Lower lobe of right lung (tissue), 2 donors: ENCODE results near the gene PTBP2. TPM values are rescaled to one million over a fixed set of nuclear protein-coding genes. Genes with fewer than 3 reads are reported as not detected.

Source experiments
- ATAC-seq, 2 donors: fragments of 200-7000 bp; cut with Tn5 transposase; one replicate each; pipeline ENCODE4 v1.9.1; 2020 to 2022; ENCODE audit warnings: mild to moderate bottlenecking in 2 of 2, moderate library complexity in 2 of 2
- DNase-seq: peaks from one replicate; pipeline ENCODE4 v3.0.0-alpha.2; 2020
- H3K27ac ChIP-seq: fragments of 200-600 bp; one replicate; pipeline ENCODE4 v1.8.0; 2022
- H3K27me3 ChIP-seq: fragments of 200-600 bp; one replicate; pipeline ENCODE4 v1.8.0; 2022; ENCODE audit warnings: low read depth
- H3K36me3 ChIP-seq: fragments of 200-600 bp; one replicate; pipeline ENCODE4 v1.8.0; 2022; ENCODE audit warnings: mild to moderate bottlenecking
- H3K4me1 ChIP-seq: fragments of 200-600 bp; one replicate; pipeline ENCODE4 v1.8.0; 2022
- H3K4me3 ChIP-seq: fragments of 200-600 bp; one replicate; pipeline ENCODE4 v1.8.0; 2022; ENCODE audit warnings: mild to moderate bottlenecking
- H3K9me3 ChIP-seq: fragments of 200-600 bp; one replicate; pipeline ENCODE4 v1.8.0; 2022
- intact Hi-C: fragments of 100-400 bp; cut with DNase I; formaldehyde crosslinking; loops from one replicate; pipeline ENCODE4 v1.11.0; 2022
- long read RNA-seq: library from polyadenylated mRNA; unstranded; transcript quantifications from one replicate; pipeline ENCODE4 v2.0.0, GENCODE V29; 2021
- total RNA-seq: library from RNA; stranded (reverse); fragmentation: NEBNext Ultra II Directional; extraction: Animal tissue kit (Norgen Biotek cat#: 25700); gene quantifications from one replicate; pipeline ENCODE4 v1.2.1, GENCODE V29; 2021
- TF ChIP-seq, protein P1 (sequence below): fragments of 200-600 bp; IDR thresholded peaks from one replicate; pipeline ENCODE4 v1.8.0; 2022; ENCODE audit warnings: antibody characterized with exemption, mild to moderate bottlenecking
- donor health status: DM: no; HTN: yes; CAD: no; lungs with severe emphysema.

PTBP2 gene, protein sequence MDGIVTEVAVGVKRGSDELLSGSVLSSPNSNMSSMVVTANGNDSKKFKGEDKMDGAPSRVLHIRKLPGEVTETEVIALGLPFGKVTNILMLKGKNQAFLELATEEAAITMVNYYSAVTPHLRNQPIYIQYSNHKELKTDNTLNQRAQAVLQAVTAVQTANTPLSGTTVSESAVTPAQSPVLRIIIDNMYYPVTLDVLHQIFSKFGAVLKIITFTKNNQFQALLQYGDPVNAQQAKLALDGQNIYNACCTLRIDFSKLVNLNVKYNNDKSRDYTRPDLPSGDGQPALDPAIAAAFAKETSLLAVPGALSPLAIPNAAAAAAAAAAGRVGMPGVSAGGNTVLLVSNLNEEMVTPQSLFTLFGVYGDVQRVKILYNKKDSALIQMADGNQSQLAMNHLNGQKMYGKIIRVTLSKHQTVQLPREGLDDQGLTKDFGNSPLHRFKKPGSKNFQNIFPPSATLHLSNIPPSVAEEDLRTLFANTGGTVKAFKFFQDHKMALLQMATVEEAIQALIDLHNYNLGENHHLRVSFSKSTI
- 12.8 TPM for total RNA-seq
- long read RNA-seq, partial matches to known transcripts: 2 of 7 reads
- long read RNA-seq, other reads (novel, unspliced or antisense): 4 of 7 reads

DNA sequence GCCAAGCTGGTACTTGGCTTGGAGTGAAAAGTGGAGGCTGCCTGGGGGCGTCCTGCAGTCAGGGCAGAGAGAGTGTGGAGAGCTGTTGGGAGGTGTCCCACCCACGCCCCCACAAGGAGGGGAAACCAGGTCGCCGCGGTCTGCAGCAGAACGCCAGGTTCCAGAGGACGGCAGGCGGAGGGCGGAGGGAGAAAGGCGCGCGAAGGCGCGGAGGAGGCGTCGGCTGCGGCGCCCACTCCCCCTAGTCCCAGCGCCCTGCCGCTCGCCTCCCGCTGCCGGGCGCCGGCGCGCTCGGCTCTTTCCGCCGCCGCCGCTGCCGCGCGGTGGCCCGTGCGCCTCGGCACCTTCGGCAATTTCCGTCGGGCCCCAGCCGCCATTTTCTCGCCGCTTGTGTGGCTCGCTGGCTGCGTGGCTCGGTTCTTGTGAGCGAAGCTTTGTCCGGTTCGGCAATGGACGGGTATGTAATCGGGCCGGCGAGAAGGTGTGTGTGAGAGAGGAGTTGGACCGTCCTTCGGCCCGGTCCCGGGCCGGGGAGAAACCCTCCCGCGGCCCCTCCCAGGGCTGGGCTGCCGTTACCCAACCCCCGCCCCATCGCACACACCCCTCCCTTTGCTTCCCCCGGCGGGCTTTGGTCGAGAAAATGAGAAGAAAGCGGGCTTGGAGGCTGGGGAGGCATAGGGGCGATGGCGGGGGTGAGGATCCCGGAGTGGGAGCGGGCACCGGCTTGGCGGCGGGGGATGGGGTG is at the start of gene PTBP2:
Gene PTBP2 (plus strand): TSS at position 369 of the 745 bp plus-strand sequence. CDS start 81 bp downstream, at position 450.
- Histone ChIP-seq H3K27ac (peak within 1 kb of the TSS; percentile 93), H3K4me1 (peaks cover 16% of the 10 kb centered on the region), H3K9me3 (no peaks in the 10 kb centered on the region), H3K4me3 (peak within 1 kb of the TSS; percentile 95), H3K27me3 (no peaks in the 10 kb centered on the region), H3K36me3 (peaks cover 5% of the 10 kb centered on the region)
- ATAC-seq (peak; percentile 98), DNase-seq (peak; percentile 90)
- TF ChIP-seq, protein P1, sequence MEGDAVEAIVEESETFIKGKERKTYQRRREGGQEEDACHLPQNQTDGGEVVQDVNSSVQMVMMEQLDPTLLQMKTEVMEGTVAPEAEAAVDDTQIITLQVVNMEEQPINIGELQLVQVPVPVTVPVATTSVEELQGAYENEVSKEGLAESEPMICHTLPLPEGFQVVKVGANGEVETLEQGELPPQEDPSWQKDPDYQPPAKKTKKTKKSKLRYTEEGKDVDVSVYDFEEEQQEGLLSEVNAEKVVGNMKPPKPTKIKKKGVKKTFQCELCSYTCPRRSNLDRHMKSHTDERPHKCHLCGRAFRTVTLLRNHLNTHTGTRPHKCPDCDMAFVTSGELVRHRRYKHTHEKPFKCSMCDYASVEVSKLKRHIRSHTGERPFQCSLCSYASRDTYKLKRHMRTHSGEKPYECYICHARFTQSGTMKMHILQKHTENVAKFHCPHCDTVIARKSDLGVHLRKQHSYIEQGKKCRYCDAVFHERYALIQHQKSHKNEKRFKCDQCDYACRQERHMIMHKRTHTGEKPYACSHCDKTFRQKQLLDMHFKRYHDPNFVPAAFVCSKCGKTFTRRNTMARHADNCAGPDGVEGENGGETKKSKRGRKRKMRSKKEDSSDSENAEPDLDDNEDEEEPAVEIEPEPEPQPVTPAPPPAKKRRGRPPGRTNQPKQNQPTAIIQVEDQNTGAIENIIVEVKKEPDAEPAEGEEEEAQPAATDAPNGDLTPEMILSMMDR: no peak
- intact Hi-C loops: no loop called here

- TF ChIP-seq, protein P1: no peak
- H3K27ac ChIP-seq: no peak overlapping the region
- intact Hi-C loops: no loop called here
- ATAC-seq (no peak), DNase-seq (no peak)
- H3K9me3 ChIP-seq: peaks cover under 1% of the 10 kb centered on the region
- no peaks in the 10 kb centered on the region for H3K36me3 ChIP-seq
- no peaks in the 10 kb centered on the region for H3K4me1 ChIP-seq
- H3K4me3 ChIP-seq: no peak overlapping the region
- no peaks in the 10 kb centered on the region for H3K27me3 ChIP-seq
Observed at GRCh38 chr1:96674915-96675314, 46.7 kb upstream of the PTBP2 start.

GRCh38 chr1:96682056-96682455 is 39.5 kb upstream of the PTBP2 start:
- Histone ChIP-seq H3K36me3 (no peaks in the 10 kb centered on the region), H3K27ac (no peak overlapping the region), H3K4me3 (no peak overlapping the region), H3K4me1 (no peaks in the 10 kb centered on the region), H3K27me3 (no peaks in the 10 kb centered on the region), H3K9me3 (no peaks in the 10 kb centered on the region)
- no peak for ATAC-seq
- intact Hi-C loops: no loop called here
- DNase-seq: no peak
- TF ChIP-seq, protein P1: no peak

DNA sequence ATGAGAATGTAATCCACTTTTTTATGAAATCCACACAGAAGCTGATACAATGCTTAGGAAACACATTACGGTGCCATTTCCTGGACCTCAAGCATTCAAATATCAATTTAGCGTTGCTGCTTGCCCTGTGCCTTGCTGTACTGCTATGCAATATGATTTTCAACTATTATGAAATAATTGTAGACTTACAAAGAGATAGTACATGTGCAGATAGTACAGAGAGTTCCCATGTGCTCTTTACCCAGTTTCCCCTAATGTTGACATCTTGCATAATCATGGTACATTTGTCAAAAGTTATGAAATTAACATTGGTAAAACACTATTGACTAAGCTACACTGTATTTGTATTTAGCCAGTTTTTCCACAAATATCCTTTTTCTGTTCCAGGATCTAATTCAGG is 37.7 kb upstream of the PTBP2 start:
- Histone ChIP-seq H3K27ac (no peak overlapping the region), H3K27me3 (no peaks in the 10 kb centered on the region), H3K9me3 (no peaks in the 10 kb centered on the region), H3K36me3 (no peaks in the 10 kb centered on the region), H3K4me3 (no peak overlapping the region), H3K4me1 (no peaks in the 10 kb centered on the region)
- intact Hi-C loops: no loop called here
- TF ChIP-seq, protein P1: no peak
- DNase-seq (no peak), ATAC-seq (peak; percentile 73 to 80)

DNA sequence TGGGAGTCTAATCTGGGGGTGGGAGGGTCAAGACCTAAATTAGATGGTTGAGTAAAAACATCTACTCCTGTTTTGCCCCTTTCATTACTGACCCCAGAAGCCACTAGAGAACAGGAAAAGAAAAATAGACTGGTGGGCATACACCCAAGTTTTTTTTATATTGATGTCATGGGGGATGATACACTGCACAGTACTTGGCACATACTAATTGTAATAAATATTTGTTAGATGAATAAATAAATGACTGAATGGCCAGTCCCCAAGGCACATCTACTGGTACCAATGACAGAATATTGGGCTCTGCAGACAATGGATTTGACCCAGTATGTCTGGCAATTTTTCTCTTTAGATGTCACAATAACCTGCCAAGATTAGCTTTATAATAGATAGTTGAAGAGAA is 36.8 kb upstream of the PTBP2 start:
- Histone ChIP-seq H3K27me3 (no peaks in the 10 kb centered on the region), H3K4me3 (no peak overlapping the region), H3K9me3 (no peaks in the 10 kb centered on the region), H3K4me1 (no peaks in the 10 kb centered on the region), H3K36me3 (no peaks in the 10 kb centered on the region), H3K27ac (no peak overlapping the region)
- no peak for ATAC-seq
- DNase-seq: no peak
- intact Hi-C loops: no loop called here
- TF ChIP-seq, protein P1: no peak
